ENCODE measurements around the gene CDR2L.

GRCh38 chr17:74992223-74992622, 4.8 kb downstream of the CDR2L start:
- TF ChIP-seq CTCF (IDR thresholded peaks at IDR 0.05), result no peak
- TF ChIP-seq POLR2A (IDR thresholded peaks at IDR 0.05), result no peak
